Psoas muscle (tissue), 8 donors: Measurements from ENCODE around the gene RALGAPA2. TPM values are rescaled to one million over a fixed set of nuclear protein-coding genes. Genes with fewer than 3 reads are reported as not detected.
A peak's percentile ranks its signal among the peaks of the same experiment; 100 is the strongest.

Source experiments
- ATAC-seq, 4 donors: fragments of 200-7000 bp; cut with Tn5 transposase; one replicate each; pipeline ENCODE4 v1.9.1; 2020; ENCODE audit warnings: moderate library complexity in 3 of 4, mild to moderate bottlenecking in 2 of 4
- DNase-seq, 2 donors: peaks; one replicate each; pipeline ENCODE4 v3.0.0-alpha.2; 2020
- H3K27ac ChIP-seq: fragments of 200-600 bp; one replicate; pipeline ENCODE4 v1.8.0; 2022
- H3K27me3 ChIP-seq, 3 donors: fragments of 200-600 bp in 1 of 3; one replicate each; pipeline versions ENCODE4 v1.6.1 to v1.8.0; 2013 to 2022; ENCODE audit warnings: low read length in 2 of 3, mild to moderate bottlenecking in 2 of 3, moderate library complexity in 1 of 3; ENCODE audit not compliant: insufficient read depth in 3 of 3
- H3K36me3 ChIP-seq, 2 donors: fragments of 200-600 bp in 1 of 2; one replicate each; pipeline versions ENCODE4 v1.6.1 to v1.8.0; 2013 to 2022; ENCODE audit warnings: low read depth in 1 of 2, mild to moderate bottlenecking in 1 of 2, moderate library complexity in 1 of 2; ENCODE audit not compliant: insufficient read depth in 1 of 2
- H3K4me1 ChIP-seq: fragments of 200-600 bp; one replicate; pipeline ENCODE4 v1.8.0; 2022
- H3K4me3 ChIP-seq: fragments of 200-600 bp; one replicate; pipeline ENCODE4 v1.8.0; 2022; ENCODE audit warnings: mild to moderate bottlenecking
- H3K9me3 ChIP-seq: fragments of 200-600 bp; one replicate; pipeline ENCODE4 v1.8.0; 2022
- WGBS, 3 donors: extraction: QIAGEN DNeasy Blood & Tissue Kit; methylation state at CpG; one replicate each; pipeline versions ENCODE4 v1.1.6 to v1.1.7; 2013; 5-methylcytosine and 5-hydroxymethylcytosine counted together
- intact Hi-C, 2 donors: fragments of 100-400 bp; cut with DNase I; formaldehyde crosslinking; loops; one replicate each; pipeline versions ENCODE4 v1.11.0 to v1.14.2; 2022
- polyA plus RNA-seq, 3 donors: library from polyadenylated mRNA; stranded (reverse); fragments of 200-250 nt; gene quantifications; one replicate each; pipeline ENCODE4 v1.2.3, GENCODE V29; 2013
- total RNA-seq, 4 donors: library from RNA; stranded (reverse); fragmentation: NEBNext Ultra II Directional in 2 of 4; extraction: Animal tissue kit (Norgen Biotek cat#: 25700) in 2 of 4; gene quantifications; one replicate each; pipeline versions ENCODE4 v1.2.1 to v1.2.4, GENCODE V29; 2021 to 2023
- TF ChIP-seq, protein P1 (sequence below): fragments of 200-600 bp; IDR thresholded peaks from one replicate; pipeline ENCODE4 v1.8.0; 2022; ENCODE audit warnings: antibody characterized with exemption
- donor health status: healthy with polysubstance abuse.
- donor health status: DM: no; HTN: no; CAD: no; lungs with moderate emphysema.
- donor health status: Bipolar disorder and iron deficiency.
- donor health status: healthy.
- donor health status: DM: yes; HTN: yes; CAD: no.
- donor health status: DM: no; HTN: no; CAD: no.
- donor health status: DM: no; HTN: no; CAD: no.
- donor health status: DM: yes; HTN: yes; CAD: no.

The RALGAPA2 gene
- total and polyA plus RNA-seq, 7 donors, result 12.2 to 75.5 (median 51.1) TPM

DNA sequence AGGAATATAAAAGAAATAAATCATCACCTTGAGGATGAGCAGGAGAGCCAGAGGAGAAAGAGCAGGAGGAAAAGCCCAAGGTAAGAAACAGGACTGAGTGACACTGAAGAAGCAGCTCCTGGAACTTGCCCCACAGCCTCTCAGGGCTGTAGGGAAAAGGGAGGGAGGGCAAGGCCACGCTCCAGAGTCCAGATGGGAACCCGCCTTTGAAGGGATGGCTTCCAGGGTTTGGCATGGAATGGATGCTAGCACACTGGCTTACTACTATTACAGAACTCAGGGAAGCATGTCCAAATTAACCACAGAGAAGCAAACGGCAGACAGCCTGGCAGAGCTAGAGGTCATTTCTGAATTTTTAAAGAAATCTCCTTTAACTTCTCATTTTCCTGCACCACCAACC lies 26.8 kb downstream of the RALGAPA2 start:
- Histone ChIP-seq H3K36me3 (no peaks in the 10 kb centered on the region), H3K4me1 (peaks cover 98% of the 10 kb centered on the region), H3K4me3 (no peak overlapping the region), H3K9me3 (no peaks in the 10 kb centered on the region), H3K27ac (peak overlapping the region; percentile 52), H3K27me3 (no peaks in the 10 kb centered on the region)
- intact Hi-C loops, result no loop called here
- TF ChIP-seq, protein P1, sequence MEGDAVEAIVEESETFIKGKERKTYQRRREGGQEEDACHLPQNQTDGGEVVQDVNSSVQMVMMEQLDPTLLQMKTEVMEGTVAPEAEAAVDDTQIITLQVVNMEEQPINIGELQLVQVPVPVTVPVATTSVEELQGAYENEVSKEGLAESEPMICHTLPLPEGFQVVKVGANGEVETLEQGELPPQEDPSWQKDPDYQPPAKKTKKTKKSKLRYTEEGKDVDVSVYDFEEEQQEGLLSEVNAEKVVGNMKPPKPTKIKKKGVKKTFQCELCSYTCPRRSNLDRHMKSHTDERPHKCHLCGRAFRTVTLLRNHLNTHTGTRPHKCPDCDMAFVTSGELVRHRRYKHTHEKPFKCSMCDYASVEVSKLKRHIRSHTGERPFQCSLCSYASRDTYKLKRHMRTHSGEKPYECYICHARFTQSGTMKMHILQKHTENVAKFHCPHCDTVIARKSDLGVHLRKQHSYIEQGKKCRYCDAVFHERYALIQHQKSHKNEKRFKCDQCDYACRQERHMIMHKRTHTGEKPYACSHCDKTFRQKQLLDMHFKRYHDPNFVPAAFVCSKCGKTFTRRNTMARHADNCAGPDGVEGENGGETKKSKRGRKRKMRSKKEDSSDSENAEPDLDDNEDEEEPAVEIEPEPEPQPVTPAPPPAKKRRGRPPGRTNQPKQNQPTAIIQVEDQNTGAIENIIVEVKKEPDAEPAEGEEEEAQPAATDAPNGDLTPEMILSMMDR, result no peak
- ATAC-seq, result peak; percentile 60 to 75 (median 69)
- 23 to 46% (median 34%) methylated on average over 3 of the region's 3 CpGs for WGBS, 3 donors
- DNase-seq, result peak in 1 of 2 donors; percentile 20

DNA sequence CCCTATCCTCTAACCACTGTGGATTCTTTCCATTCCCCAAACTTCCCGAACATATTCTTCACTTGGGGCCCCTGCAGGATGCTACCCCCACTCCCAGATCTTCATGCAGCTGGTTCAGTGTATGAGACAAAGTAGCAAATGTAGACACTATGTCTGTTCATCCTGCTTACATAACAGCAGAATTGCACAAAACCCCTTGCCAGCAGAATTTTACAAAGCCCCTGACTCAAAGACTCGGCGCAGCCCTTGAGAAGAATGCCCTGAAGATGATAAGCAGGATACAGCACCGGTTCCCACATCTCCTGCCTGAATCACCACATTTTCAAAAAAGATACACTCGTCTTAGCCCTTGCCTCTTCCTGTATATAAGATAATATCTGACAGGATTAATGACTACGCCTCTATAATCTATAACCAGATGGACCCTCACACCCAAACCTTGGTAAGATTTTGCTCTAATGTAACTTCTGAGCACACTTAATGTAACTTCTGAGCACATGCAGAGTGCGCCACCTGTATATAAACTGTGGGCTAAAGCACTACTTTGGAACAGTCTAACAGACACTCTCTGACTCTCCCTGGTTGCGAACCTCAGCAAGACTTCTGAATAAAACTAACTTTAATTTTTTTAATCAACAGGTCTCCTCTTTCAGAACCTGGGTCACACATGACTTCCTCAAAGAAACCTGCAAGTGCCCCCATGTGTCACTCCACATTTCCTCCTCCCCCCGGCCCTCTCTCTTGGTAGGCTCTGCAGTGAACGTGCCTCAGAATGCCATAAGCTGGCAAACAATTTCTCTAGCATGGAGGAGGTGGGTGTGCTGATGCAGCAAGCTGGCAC lies 28.7 kb downstream of the RALGAPA2 start:
- Histone ChIP-seq H3K27ac (no peak overlapping the region), H3K27me3 (no peaks in the 10 kb centered on the region), H3K9me3 (no peaks in the 10 kb centered on the region), H3K36me3 (peaks cover 2 to 7% of the 10 kb centered on the region in 2 donors), H3K4me3 (no peak overlapping the region), H3K4me1 (peaks cover 80% of the 10 kb centered on the region)
- ATAC-seq (no peak), DNase-seq (no peak)
- WGBS, 3 donors, result 83 to 88% (median 88%) methylated on average over 10 of the region's 10 CpGs
- intact Hi-C loops, result no loop called here
- TF ChIP-seq, protein P1, result no peak

DNA sequence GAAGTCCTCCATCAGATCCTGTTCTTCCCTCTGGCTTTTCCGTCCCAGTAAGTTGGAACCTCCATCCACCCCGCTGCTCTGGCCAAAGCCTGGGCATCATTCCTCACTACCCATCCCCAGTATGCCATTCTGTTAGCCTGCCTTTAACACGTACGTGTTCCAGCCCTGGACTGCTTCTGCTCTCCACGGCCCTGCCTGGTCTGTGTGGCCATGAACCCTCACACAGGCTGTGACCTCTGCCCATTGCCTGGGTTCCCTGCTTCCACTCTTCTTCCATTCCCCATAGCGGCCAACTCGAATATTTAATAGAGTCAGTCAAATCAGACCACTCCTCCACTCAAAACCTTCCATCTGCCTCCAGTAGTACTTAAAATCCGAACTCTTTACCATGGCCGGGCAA lies 29.4 kb downstream of the RALGAPA2 start:
- Histone ChIP-seq H3K4me1 (peaks cover 73% of the 10 kb centered on the region), H3K9me3 (no peaks in the 10 kb centered on the region)
- WGBS, 3 donors, result 68 to 84% (median 72%) methylated on average over 9 of the region's 9 CpGs

DNA sequence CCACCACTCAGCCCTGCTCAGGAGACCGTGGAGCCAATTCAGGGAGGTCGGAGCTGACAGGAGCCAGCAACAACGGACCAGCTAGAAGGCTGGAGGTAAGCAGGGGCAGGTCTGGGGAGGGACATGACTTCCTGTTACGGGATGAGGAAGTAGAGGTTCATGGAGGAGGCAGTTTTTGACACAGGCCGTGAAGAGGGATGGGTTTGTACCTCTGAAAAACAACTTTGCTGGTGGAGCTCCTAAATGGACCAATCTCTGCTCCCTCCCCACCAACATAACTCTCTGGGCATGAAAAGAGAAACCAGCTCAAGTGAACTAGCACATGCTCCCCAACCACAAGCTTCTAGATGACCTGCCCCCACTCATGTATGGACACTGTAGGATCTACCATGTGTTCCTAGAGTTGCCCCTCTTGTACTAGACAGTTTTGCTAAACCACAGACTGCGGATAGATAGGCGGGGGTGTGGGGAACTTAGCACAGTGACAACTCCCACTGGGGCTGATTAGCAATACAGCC lies 31.4 kb downstream of the RALGAPA2 start:
- TF ChIP-seq, protein P1, result no peak
- ATAC-seq (no peak), DNase-seq (no peak)
- Histone ChIP-seq H3K9me3 (no peaks in the 10 kb centered on the region), H3K4me3 (no peak overlapping the region), H3K4me1 (peaks cover 53% of the 10 kb centered on the region), H3K27ac (peak overlapping the region; percentile 39), H3K27me3 (no peaks in the 10 kb centered on the region), H3K36me3 (peaks cover 2 to 18% of the 10 kb centered on the region in 2 donors)
- WGBS, 3 donors, result 74 to 79% (median 78%) methylated on average over 7 of the region's 7 CpGs
- intact Hi-C loops, result no loop called here

More for the DNA sequence above, 29.4 kb downstream of the RALGAPA2 start:
- ATAC-seq, result peak in 1 of 4 donors; percentile 29
- Histone ChIP-seq H3K4me3 (no peak overlapping the region), H3K27ac (no peak overlapping the region), H3K27me3 (no peaks in the 10 kb centered on the region), H3K36me3 (peaks cover 2 to 11% of the 10 kb centered on the region in 2 donors)
- DNase-seq, result no peak
- intact Hi-C loops, result no loop called here
- TF ChIP-seq, protein P1, result no peak
